Liver (tissue), 9 donors: ENCODE results near the gene PACS1. TPM values are rescaled to one million over a fixed set of nuclear protein-coding genes. Genes with fewer than 3 reads are reported as not detected.

Experiments
- DNase-seq: peaks from one replicate; pipeline ENCODE4 v3.0.0-alpha.2; 2017; ENCODE audit warnings: low spot score
- H3K27ac ChIP-seq, 2 donors: one replicate each; pipeline ENCODE4 v1.7.0; 2013; ENCODE audit warnings: inconsistent platforms in 2 of 2, low read length in 2 of 2, control low read depth in 1 of 2, low read depth in 1 of 2, mild to moderate bottlenecking in 1 of 2
- H3K27me3 ChIP-seq, 4 donors: one replicate each; pipeline versions ENCODE4 v1.6.1 to v1.7.0; 2013; ENCODE audit warnings: low read length in 3 of 4, inconsistent platforms in 1 of 4, mild to moderate bottlenecking in 1 of 4, moderate library complexity in 1 of 4; ENCODE audit not compliant: control insufficient read depth in 4 of 4, insufficient read depth in 4 of 4
- H3K36me3 ChIP-seq, 4 donors: one replicate each; pipeline versions ENCODE4 v1.6.1 to v1.7.0; 2013; ENCODE audit warnings: low read length in 3 of 4, mild to moderate bottlenecking in 3 of 4, low read depth in 1 of 4, moderate library complexity in 1 of 4; ENCODE audit not compliant: control insufficient read depth in 4 of 4, insufficient read depth in 3 of 4
- H3K4me1 ChIP-seq, 4 donors: one replicate each; pipeline versions ENCODE4 v1.6.1 to v1.7.0; 2013; ENCODE audit warnings: low read length in 3 of 4, mild to moderate bottlenecking in 3 of 4, moderate library complexity in 1 of 4; ENCODE audit not compliant: control insufficient read depth in 4 of 4, insufficient read depth in 4 of 4
- H3K4me3 ChIP-seq, 3 donors: one replicate each; pipeline versions ENCODE4 v1.6.1 to v1.7.0; 2013; ENCODE audit warnings: low read length in 3 of 3, control low read depth in 1 of 3, low read depth in 1 of 3, mild to moderate bottlenecking in 1 of 3
- H3K9ac ChIP-seq, 2 donors: one replicate each; pipeline ENCODE4 v1.7.0; 2013; ENCODE audit warnings: low read length in 2 of 2, mild to moderate bottlenecking in 2 of 2, moderate library complexity in 2 of 2, control low read depth in 1 of 2, low read depth in 1 of 2
- H3K9me3 ChIP-seq, 4 donors: one replicate each; pipeline versions ENCODE4 v1.6.1 to v1.7.0; 2013; ENCODE audit warnings: low read length in 3 of 4; ENCODE audit not compliant: control insufficient read depth in 4 of 4
- EGR1 ChIP-seq, 2 donors: IDR thresholded peaks; 2 replicates each; pipeline ENCODE4 v1.6.1; 2016 to 2018; ENCODE audit warnings: antibody characterized with exemption in 2 of 2, low read depth in 2 of 2
- FOXA1 ChIP-seq: IDR thresholded peaks from 2 replicates; pipeline ENCODE4 v1.6.1; 2016; ENCODE audit warnings: antibody characterized with exemption
- FOXA2 ChIP-seq: IDR thresholded peaks from 2 replicates; pipeline ENCODE4 v1.6.1; 2016; ENCODE audit warnings: antibody characterized with exemption
- GABPA ChIP-seq, 2 donors: IDR thresholded peaks in 1 of 2; conservative IDR thresholded peaks in 1 of 2; 2 replicates each; pipeline ENCODE4 v1.6.1; 2016; ENCODE audit warnings: antibody characterized with exemption in 2 of 2, mild to moderate bottlenecking in 1 of 2, moderate library complexity in 1 of 2
- HNF4A ChIP-seq, 2 donors: conservative IDR thresholded peaks; 2 replicates each; pipeline ENCODE4 v1.6.1; 2016; ENCODE audit warnings: antibody characterized with exemption in 2 of 2, mild to moderate bottlenecking in 2 of 2
- HNF4G ChIP-seq: IDR thresholded peaks from 2 replicates; pipeline ENCODE4 v1.6.1; 2016; ENCODE audit warnings: antibody characterized with exemption
- JUND ChIP-seq, 2 donors: IDR thresholded peaks; 2 replicates each; pipeline ENCODE4 v1.6.1; 2016; ENCODE audit warnings: antibody characterized with exemption in 2 of 2
- NR2F2 ChIP-seq: IDR thresholded peaks from 2 replicates; pipeline ENCODE4 v1.6.1; 2016; ENCODE audit warnings: antibody characterized with exemption
- RAD21 ChIP-seq, 2 donors: IDR thresholded peaks; 2 replicates each; pipeline ENCODE4 v1.6.1; 2016; ENCODE audit warnings: antibody characterized with exemption in 2 of 2, mild to moderate bottlenecking in 2 of 2
- SP1 ChIP-seq: IDR thresholded peaks from 2 replicates; pipeline ENCODE4 v1.6.1; 2018; ENCODE audit warnings: antibody characterized with exemption, mild to moderate bottlenecking
- YY1 ChIP-seq: IDR thresholded peaks from 2 replicates; pipeline ENCODE4 v1.6.1; 2016; ENCODE audit warnings: antibody characterized with exemption, mild to moderate bottlenecking
- WGBS: extraction: QIAGEN DNeasy Blood & Tissue Kit; methylation state at CpG from one replicate; pipeline ENCODE4 v1.1.7; 2013; 5-methylcytosine and 5-hydroxymethylcytosine counted together
- polyA plus RNA-seq, 2 donors: library from polyadenylated mRNA; stranded (reverse) in 1 of 2; unstranded in 1 of 2; fragments of 200-250 nt in 1 of 2; fragments of >200 nt in 1 of 2; fragmentation: Nextera tagmentation in 1 of 2; extraction: Ambion mirVana in 1 of 2; gene quantifications; one replicate each; pipeline versions ENCODE4 v1.2.1 to v1.2.3, GENCODE V29; 2013 to 2015
- total RNA-seq, 2 donors: library from RNA; depleted of rRNA; stranded (reverse); fragments of >200 nt; gene quantifications; one replicate each; pipeline ENCODE4 v1.2.3, GENCODE V29; 2014
- TF ChIP-seq, protein P1 (sequence below): IDR thresholded peaks from 2 replicates; pipeline ENCODE4 v1.6.1; 2016; ENCODE audit warnings: antibody characterized with exemption, mild to moderate bottlenecking
- TF ChIP-seq, protein P2 (sequence below): fragments of 150-350 bp; IDR thresholded peaks from 2 replicates; pipeline ENCODE4 v1.5.1; 2017; ENCODE audit warnings: improper control_type of control experiment, low read depth, low read length; ENCODE audit not compliant: missing input control
- TF ChIP-seq, protein P3 (sequence below): IDR thresholded peaks from 2 replicates; pipeline ENCODE4 v1.6.1; 2016; ENCODE audit warnings: antibody characterized with exemption
- TF ChIP-seq, protein P4 (sequence below): IDR thresholded peaks from 2 replicates; pipeline ENCODE4 v1.6.1; 2016; ENCODE audit warnings: antibody characterized with exemption
- donor health status: healthy.
- donor health status: healthy.
- donor health status: healthy.
- donor health status: healthy.
- donor health status: healthy.

PACS1 gene
- total and polyA plus RNA-seq, 4 donors: 2.7 to 9.1 (median 7.3) TPM

DNA sequence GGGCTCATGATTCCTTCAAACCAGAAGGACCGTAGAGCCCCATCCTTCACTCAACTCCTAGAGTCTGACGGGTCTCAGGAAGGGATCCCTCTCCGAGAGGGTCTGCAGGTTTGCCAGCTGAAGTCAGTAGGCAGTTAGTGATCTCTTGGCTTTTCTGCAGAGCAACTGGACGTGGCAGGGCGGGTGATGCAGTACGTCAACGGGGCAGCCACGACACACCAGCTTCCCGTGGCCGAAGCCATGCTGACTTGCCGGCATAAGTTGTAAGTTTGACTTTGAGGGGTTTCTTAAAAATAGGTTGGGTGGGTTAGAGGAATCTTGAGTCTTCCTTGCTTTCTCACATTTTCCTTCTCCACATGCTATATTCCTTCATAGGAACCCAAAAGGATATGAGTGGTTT is 165.1 kb downstream of the PACS1 start:
- no peaks in the 10 kb centered on the region for H3K27me3 ChIP-seq
- H3K9me3 ChIP-seq: no peaks in the 10 kb centered on the region
- no peak for TF ChIP-seq RAD21 (IDR thresholded peaks at IDR 0.05)
- no peak for TF ChIP-seq JUND (IDR thresholded peaks at IDR 0.05)
- TF ChIP-seq EGR1 (IDR thresholded peaks at IDR 0.05; ENCODE audit: low read depth in 2 of 2): no peak
- TF ChIP-seq, protein P1, sequence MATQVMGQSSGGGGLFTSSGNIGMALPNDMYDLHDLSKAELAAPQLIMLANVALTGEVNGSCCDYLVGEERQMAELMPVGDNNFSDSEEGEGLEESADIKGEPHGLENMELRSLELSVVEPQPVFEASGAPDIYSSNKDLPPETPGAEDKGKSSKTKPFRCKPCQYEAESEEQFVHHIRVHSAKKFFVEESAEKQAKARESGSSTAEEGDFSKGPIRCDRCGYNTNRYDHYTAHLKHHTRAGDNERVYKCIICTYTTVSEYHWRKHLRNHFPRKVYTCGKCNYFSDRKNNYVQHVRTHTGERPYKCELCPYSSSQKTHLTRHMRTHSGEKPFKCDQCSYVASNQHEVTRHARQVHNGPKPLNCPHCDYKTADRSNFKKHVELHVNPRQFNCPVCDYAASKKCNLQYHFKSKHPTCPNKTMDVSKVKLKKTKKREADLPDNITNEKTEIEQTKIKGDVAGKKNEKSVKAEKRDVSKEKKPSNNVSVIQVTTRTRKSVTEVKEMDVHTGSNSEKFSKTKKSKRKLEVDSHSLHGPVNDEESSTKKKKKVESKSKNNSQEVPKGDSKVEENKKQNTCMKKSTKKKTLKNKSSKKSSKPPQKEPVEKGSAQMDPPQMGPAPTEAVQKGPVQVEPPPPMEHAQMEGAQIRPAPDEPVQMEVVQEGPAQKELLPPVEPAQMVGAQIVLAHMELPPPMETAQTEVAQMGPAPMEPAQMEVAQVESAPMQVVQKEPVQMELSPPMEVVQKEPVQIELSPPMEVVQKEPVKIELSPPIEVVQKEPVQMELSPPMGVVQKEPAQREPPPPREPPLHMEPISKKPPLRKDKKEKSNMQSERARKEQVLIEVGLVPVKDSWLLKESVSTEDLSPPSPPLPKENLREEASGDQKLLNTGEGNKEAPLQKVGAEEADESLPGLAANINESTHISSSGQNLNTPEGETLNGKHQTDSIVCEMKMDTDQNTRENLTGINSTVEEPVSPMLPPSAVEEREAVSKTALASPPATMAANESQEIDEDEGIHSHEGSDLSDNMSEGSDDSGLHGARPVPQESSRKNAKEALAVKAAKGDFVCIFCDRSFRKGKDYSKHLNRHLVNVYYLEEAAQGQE: no peak
- no peak for TF ChIP-seq NR2F2
- no peak for TF ChIP-seq GABPA (IDR thresholded peaks at IDR 0.05 in 1 of 2, conservative IDR thresholded peaks at IDR 0.05 in 1 of 2)
- no peak for TF ChIP-seq SP1
- TF ChIP-seq, protein P2, sequence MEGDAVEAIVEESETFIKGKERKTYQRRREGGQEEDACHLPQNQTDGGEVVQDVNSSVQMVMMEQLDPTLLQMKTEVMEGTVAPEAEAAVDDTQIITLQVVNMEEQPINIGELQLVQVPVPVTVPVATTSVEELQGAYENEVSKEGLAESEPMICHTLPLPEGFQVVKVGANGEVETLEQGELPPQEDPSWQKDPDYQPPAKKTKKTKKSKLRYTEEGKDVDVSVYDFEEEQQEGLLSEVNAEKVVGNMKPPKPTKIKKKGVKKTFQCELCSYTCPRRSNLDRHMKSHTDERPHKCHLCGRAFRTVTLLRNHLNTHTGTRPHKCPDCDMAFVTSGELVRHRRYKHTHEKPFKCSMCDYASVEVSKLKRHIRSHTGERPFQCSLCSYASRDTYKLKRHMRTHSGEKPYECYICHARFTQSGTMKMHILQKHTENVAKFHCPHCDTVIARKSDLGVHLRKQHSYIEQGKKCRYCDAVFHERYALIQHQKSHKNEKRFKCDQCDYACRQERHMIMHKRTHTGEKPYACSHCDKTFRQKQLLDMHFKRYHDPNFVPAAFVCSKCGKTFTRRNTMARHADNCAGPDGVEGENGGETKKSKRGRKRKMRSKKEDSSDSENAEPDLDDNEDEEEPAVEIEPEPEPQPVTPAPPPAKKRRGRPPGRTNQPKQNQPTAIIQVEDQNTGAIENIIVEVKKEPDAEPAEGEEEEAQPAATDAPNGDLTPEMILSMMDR: no peak
- no peak for TF ChIP-seq FOXA2
- no peak for TF ChIP-seq FOXA1
- TF ChIP-seq, protein P3, sequence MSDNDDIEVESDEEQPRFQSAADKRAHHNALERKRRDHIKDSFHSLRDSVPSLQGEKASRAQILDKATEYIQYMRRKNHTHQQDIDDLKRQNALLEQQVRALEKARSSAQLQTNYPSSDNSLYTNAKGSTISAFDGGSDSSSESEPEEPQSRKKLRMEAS: no peak
- TF ChIP-seq HNF4G: no peak
- TF ChIP-seq, protein P4, sequence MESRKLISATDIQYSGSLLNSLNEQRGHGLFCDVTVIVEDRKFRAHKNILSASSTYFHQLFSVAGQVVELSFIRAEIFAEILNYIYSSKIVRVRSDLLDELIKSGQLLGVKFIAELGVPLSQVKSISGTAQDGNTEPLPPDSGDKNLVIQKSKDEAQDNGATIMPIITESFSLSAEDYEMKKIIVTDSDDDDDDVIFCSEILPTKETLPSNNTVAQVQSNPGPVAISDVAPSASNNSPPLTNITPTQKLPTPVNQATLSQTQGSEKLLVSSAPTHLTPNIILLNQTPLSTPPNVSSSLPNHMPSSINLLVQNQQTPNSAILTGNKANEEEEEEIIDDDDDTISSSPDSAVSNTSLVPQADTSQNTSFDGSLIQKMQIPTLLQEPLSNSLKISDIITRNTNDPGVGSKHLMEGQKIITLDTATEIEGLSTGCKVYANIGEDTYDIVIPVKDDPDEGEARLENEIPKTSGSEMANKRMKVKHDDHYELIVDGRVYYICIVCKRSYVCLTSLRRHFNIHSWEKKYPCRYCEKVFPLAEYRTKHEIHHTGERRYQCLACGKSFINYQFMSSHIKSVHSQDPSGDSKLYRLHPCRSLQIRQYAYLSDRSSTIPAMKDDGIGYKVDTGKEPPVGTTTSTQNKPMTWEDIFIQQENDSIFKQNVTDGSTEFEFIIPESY: no peak
- no peaks in the 10 kb centered on the region for H3K4me1 ChIP-seq
- no peak overlapping the region for H3K27ac ChIP-seq
- no peak for DNase-seq
- H3K4me3 ChIP-seq: no peak overlapping the region
- WGBS: 93% methylated on average over 11 of the region's 11 CpGs
- peaks cover 3 to 37% (median 12%) of the 10 kb centered on the region in 4 donors for H3K36me3 ChIP-seq
- H3K9ac ChIP-seq: no peak overlapping the region

DNA sequence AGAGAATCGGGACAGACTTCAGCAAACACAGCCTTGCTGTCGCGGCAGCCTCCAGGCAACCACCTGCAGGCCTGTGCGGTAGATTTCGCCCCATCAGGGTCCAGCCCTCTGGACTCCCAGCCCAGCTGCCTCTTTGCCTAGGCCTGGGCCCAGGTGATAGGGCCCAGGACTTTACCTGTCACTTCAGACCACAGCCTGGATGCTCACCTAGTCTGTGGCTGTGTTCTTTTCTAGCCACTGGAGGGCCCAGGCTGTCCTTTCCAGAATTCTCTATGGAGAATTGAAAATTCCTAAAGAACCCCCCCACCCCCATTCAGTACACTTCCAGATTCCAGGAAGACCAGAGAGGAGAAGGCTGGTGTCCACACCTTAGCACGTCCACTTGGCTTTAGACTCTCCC is 167.8 kb downstream of the PACS1 start:
- H3K27ac ChIP-seq: no peak overlapping the region
- no peaks in the 10 kb centered on the region for H3K4me1 ChIP-seq
- H3K9me3 ChIP-seq: no peaks in the 10 kb centered on the region
- H3K36me3 ChIP-seq: peaks cover 1 to 35% (median 5%) of the 10 kb centered on the region in 4 donors
- no peak overlapping the region for H3K9ac ChIP-seq
- no peak for DNase-seq
- no peak overlapping the region for H3K4me3 ChIP-seq
- TF ChIP-seq RAD21 (IDR thresholded peaks at IDR 0.05) (no peak), EGR1 (IDR thresholded peaks at IDR 0.05; ENCODE audit: low read depth in 2 of 2) (no peak), HNF4A (conservative IDR thresholded peaks at IDR 0.05) (no peak), SP1 (no peak), NR2F2 (no peak), YY1 (no peak)
- TF ChIP-seq, protein P1: no peak
- TF ChIP-seq, protein P4: no peak
- TF ChIP-seq, protein P3: no peak
- TF ChIP-seq, protein P2: no peak
- 97% methylated on average over 6 of the region's 6 CpGs for WGBS
- H3K27me3 ChIP-seq: no peaks in the 10 kb centered on the region
